Transverse colon (tissue), 4 donors: ENCODE measurements around the gene TLK1.

ENCODE experiments used
- CTCF ChIP-seq, 5 experiments: fragments of 200-600 bp in 3 of 5; fragments of 450-650 bp in 2 of 5; sonication (generic) in 3 of 5; IDR thresholded peaks; 1 replicate in 2 of 5; 2 replicates in 3 of 5; pipeline ENCODE4 v1.5.1; 2016 to 2017; ENCODE audit warnings: antibody characterized with exemption in 5 of 5, inconsistent platforms in 3 of 5, mild to moderate bottlenecking in 2 of 5, moderate library complexity in 1 of 5
- EP300 ChIP-seq: sonication (generic); formaldehyde crosslinking; IDR thresholded peaks from one replicate; pipeline ENCODE4 v1.6.1; 2017; ENCODE audit warnings: antibody characterized with exemption, low read depth
- POLR2A ChIP-seq: fragments of 450-650 bp; IDR thresholded peaks from one replicate; pipeline ENCODE4 v1.6.1; 2016; ENCODE audit warnings: antibody characterized with exemption, mild to moderate bottlenecking, moderate library complexity
- POLR2AphosphoS5 ChIP-seq, 3 donors: sonication (generic); formaldehyde crosslinking; IDR thresholded peaks; one replicate each; pipeline ENCODE4 v1.6.1; 2016; ENCODE audit warnings: antibody characterized with exemption in 3 of 3

GRCh38 chr2:171206422-171207115 lies 45.9 kb upstream of the TLK1 start:
- TF ChIP-seq CTCF (IDR thresholded peaks at IDR 0.05) (no peak), POLR2AphosphoS5 (IDR thresholded peaks at IDR 0.05) (no peak), POLR2A (no peak), EP300 (no peak)
